HT1080 (cell line): Measurements from ENCODE around the gene CHD3. TPM values are rescaled to one million over a fixed set of nuclear protein-coding genes. Genes with fewer than 3 reads are reported as not detected.
A peak's percentile ranks its signal among the peaks of the same experiment; 100 is the strongest.
"Not testable (repeated sequence)": the region's sequence is repeated elsewhere in the genome, so short reads cannot be mapped to it uniquely, and the experiment has no call there.

ENCODE experiments used
- DNase-seq: peaks from one replicate; pipeline ENCODE4 v3.0.0-alpha.2; 2015; ENCODE audit warnings: low read depth
- total RNA-seq: library from RNA; depleted of rRNA; stranded (reverse); fragments of >200 nt; shearing (Covaris generic); gene quantifications from 2 replicates; pipeline ENCODE4 v1.2.3, GENCODE V29; 2014

CHD3 gene
- total RNA-seq, 1 experiment from 2014 or later, result 84.7 TPM

DNA sequence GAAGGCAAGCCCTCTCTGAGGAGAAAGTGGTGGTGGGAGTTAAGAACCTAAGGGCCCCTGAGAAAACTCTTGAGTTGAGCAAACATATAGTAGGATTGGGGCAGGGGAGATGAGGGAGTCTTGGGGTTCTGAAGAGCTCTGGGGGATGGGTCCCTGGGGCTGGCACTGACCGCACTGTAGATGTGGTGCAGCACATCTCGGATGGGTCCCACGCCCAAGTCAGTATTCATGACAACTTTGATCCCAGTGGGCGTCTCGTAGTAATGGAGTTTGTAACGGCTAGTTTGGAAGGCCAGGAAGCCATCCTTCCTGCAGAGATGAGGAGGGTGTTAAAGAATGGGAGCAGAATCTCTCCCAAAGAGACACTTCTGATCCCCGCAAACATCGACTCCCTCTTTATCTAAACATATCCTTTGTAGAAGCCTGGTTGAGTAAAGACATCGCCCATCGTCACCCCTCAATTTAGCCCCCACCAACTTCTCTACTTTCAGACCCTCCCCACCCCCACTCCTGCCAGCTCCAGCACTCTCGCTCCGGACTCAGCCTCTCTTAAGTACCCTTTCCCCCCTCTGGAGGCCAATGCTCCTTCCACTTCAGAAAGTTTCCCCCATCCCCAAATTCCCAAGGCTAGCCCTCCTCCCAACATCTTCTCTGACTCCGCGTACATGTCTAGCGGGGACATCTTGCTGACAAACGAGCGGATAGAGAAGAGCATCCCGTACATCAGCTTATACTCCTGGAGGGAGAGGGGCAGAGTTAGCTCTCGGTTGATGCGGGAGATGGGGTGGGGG lies 42.4 kb downstream of the CHD3 start:
- no peak for DNase-seq

DNA sequence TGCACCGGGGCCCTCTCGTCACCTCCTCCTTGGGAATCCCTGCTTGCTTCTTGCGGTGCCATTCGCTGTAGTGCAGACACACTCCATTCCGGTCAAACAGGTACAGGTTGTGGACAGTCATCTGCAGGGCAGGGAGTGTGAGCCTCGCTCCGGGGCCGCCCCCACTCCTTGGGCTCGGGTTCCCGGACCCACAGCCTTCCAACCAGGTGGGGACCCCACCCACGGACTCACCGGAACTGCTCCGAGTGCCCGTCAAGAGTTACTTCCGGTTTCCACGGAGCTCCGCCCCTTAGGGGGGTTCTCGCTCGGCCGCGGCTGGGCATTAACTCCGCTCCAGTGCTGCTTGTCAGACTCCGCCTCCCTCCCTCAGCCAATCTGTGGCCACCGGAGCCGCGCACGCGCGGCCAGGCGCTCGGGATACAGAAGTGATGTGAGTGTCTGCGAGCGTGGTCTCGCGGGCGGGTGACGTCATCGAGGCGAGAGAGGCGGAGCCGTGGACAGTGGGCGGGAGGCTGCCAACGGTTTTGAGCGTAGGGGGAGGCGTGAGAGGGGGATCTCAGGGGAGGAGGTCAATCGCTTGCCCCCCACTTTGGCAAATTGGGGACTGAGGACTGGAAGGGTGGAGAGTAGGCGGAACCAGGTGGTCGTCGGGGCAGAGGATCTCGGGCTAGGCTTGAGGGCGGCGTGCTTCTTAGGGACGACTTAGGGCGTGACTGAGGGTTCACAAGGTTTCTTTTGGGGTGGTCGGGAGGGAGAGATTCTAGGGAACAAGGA lies 43.3 kb downstream of the CHD3 start, which contains the start of the genes CNTROB and TRAPPC1:
Gene CNTROB (plus strand): TSS at position 498 of the 774 bp plus-strand sequence. CDS start 874 bp downstream, outside the sequence.
Gene TRAPPC1 (minus strand): TSS at position 238 of the 774 bp plus-strand sequence. CDS start 117 bp downstream, at position 121.
- peak; percentile 98 for DNase-seq

DNA sequence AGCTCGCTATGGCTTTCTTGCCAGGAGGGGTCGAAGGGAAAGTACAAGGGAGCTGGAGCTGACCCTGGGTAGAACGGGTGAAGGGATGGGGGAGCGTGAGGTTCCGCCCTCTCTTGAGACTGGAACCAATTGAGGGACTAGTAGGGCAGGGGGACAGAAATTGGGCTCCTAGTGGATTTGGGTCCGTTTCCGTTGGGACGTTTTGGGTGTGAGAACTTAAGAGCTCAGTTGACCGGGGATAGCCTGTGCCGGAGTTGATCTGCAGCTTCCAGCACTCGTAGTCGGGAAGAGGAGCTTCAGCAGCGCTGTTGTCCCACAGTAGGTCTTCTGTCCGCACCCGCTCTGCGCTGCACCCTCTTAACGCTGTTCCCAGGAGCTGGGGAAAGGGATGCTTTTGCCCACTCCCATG lies 43.9 kb downstream of the CHD3 start:
- DNase-seq, result peak; percentile 8

DNA sequence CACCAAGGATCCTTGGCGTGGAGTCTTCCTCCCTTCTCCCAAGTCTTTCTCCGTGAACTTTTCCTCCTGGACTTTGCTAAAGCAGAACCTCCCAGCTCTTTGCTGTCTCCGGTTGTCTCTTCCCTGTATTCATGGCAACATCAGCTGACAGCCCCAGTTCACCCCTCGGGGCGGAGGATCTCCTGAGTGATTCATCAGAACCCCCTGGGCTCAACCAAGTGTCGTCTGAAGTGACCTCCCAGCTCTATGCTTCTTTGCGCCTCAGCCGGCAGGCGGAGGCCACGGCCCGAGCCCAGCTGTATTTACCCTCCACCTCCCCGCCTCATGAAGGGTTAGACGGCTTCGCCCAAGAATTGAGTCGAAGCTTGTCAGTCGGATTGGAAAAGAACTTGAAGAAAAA lies 44.4 kb downstream of the CHD3 start:
- DNase-seq, result peak; percentile 70

DNA sequence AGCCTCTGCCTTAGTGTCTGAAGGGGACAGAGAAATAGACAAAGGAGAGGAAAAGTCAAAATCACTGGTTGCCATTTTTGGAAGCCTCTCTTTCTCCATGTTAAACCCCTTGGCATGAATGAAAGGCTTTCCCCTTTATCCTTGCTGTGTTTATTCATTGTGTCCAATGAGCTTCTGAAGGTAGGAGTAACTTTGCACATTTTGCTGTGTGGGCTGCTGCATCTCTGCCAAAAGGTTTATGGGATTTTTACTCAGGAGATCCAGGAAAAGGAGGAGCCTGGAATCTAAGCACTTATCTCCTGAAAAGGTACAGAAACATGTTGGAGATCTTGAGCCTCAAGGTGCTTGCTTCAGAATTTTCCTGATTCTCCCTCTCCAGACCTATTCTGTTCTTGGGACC lies 47.3 kb downstream of the CHD3 start:
- DNase-seq, result no peak

DNA sequence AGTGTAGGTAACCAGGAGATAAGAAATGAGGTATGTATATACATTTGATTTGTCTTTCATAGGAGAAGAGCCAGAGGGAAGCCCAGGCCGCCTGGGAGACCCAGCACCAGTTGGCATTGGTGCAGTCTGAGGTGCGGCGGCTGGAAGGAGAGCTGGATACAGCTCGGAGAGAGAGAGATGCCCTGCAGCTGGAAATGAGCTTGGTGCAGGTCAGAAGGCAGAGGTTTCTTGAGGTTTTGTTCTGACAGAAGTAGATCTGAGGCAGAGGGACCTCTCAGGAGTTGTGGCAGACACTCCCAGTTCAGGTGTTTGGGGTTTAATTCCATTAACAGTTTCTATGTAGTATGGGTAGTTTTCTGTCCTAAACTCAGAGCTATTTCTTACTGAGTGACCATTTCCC lies 51.4 kb downstream of the CHD3 start:
- DNase-seq, result no peak

DNA sequence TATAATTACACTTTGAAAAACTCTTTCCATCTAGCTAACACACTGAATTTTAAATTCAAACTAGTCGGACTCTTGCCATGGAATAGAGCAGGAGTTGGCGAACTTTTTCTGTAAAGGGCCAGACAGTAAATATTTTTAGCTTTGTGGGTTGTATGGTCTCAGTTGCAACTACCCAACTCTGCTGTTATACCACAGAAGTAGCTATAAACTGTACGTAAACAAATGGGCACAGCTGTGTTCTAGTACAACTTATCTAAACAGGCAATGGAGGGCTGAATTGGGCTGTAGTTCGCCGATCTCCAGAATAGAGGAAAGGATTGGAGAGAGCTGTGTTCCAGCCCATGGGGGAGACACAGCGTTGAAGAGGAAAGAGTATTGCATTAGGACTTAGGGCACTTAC lies 52.2 kb downstream of the CHD3 start:
- no peak for DNase-seq

DNA sequence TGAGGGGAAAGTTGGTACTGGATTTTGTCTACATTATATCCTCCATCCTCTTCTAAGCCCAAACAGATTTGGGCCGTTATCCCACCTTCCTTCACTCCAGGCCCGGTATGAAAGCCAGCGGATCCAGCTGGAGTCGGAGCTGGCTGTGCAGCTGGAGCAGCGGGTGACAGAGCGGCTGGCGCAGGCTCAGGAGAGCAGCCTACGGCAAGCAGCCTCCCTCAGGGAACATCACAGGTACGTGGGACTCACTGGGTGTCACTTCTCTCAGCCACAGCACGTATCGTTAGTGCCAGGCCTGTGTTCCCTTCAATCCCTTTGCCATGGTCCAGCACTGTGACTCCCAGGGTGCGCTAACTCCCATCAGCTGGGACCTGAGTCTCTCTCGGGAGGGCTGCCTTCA lies 54.7 kb downstream of the CHD3 start:
- no peak for DNase-seq

DNA sequence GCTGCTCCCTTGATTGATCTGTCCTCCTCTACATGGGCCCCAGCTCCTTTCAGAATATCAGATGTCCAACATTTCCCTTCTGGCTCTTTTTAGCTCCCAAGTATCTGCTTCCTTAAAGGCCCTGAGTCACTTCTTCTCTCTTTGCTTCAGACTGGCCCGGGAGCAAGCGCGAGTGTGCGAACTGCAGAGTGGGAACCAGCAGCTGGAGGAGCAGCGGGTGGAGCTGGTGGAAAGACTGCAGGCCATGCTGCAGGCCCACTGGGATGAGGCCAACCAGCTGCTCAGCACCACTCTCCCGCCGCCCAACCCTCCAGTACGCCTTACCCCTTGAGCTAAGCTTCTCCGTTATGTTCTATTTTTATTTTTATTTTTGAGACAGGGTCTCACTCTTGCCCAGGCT lies 55.7 kb downstream of the CHD3 start:
- DNase-seq, result no peak

DNA sequence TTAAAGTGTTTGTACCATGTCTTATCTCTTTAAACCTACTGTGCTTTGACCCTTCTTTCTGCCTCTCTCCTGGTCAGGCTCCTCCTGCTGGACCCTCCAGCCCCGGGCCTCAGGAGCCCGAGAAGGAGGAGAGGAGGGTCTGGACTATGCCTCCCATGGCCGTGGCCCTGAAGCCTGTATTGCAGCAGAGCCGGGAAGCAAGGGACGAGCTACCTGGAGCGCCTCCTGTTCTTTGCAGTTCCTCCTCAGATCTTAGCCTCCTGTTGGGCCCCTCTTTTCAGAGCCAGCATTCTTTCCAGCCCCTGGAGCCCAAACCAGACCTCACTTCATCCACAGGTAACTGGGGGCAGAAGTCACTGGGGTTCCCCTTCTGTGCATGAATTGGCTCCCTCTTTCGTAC lies 57.1 kb downstream of the CHD3 start:
- DNase-seq, result no peak

DNA sequence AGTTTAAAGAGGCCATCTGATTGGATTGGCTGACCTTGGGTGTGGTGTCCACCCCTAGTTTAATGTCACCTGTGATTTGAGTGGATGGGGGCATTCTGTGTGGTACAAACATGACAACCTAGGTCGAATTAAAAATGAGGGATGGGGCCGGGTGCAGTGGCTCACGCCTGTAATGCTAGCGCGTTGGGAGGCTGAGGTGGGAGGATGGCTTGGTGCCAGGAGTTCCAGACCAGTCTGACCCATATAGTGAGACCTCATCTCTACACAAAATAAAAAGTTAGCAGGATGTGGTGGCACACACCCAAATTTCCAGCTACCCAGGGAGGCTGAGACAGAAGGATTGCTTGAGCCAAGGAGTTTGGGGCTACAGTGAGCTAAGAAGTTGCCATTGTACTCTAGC lies 57.9 kb downstream of the CHD3 start:
- no peak for DNase-seq

DNA sequence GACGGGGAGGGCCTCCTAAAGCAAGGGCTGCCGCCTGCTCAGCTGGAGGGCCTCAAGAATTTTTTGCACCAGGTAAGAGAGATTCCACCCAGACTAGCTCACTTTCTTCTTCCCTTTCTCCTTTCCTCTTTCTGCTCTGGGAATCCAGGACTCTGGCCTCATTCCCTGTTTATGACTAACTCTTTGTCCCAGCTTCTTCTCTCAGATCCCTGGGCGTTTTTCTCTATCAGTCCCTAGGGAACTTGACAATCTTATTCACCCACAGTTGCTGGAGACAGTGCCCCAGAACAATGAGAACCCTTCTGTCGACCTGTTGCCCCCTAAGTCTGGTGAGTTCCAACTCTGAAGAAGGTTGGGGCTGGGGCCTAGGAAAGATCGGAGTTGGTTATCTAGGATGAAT lies 59.1 kb downstream of the CHD3 start:
- no peak for DNase-seq

DNA sequence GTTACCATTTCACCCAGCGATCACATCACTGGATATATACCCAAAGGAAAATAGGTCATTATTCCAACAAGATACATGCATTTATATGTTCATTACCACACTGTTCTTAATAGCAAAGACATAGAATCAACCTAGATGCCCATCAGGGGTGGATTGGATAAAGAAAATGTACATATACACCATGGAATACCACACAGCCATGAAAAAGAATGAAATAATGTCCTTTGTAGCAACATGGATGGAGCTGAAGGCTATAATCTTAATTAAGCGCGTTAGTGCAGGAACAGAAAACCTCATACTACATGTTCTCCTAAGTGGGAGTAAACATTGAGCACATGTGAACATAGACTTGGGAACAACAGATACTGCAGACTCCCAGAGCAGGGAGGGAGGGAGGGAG lies 62.0 kb downstream of the CHD3 start:
- DNase-seq, result no peak

DNA sequence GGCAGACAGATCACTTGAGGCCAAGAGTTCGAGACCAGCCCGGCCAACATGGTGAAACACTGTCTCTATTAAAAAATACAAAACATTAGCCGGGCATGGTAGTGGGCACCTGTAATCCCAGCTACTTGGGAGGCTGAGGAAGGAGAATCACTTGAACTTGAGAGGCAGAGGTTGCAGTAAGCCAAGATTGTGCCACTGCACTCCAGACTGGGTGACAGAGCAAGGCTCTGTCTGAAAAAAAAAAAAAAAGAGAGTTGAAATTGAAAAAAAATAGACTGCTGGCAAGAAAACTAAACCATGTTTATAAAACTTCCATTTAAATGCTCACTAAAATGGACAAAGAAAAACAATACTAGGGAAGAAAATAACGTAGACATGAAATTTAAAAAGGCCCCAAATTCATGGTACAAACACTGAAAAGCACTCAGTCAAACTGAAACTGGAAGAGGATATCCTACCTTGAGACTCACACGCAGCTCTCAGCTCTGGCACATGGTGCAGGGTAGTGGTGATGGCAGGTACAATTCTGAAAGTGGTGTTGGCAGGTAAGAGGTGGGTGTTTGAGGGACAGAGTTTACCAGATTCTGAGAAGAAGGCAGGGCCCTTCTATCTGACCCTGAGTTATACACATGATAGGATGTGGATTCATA lies 62.7 kb downstream of the CHD3 start:
- DNase-seq, result no peak

DNA sequence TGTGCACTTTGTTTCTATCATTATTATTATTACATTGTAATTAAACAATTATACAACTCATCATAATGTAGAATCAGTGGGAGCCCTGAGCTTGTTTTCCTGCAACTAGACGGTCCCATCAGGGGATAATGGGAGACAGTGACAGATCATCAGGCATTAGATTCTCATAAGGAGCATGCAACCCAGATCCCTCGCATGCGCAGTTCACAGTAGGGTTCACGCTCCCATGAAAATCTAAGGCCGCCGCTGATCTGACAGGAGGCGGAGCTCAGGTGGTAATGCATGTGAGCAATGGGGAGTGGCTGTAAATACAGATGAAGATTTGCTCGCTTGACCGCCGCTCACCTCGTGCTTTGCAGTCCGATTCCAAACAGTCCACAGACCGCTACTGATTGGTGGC lies 64.7 kb downstream of the CHD3 start:
- DNase-seq, result not testable (repeated sequence)

DNA sequence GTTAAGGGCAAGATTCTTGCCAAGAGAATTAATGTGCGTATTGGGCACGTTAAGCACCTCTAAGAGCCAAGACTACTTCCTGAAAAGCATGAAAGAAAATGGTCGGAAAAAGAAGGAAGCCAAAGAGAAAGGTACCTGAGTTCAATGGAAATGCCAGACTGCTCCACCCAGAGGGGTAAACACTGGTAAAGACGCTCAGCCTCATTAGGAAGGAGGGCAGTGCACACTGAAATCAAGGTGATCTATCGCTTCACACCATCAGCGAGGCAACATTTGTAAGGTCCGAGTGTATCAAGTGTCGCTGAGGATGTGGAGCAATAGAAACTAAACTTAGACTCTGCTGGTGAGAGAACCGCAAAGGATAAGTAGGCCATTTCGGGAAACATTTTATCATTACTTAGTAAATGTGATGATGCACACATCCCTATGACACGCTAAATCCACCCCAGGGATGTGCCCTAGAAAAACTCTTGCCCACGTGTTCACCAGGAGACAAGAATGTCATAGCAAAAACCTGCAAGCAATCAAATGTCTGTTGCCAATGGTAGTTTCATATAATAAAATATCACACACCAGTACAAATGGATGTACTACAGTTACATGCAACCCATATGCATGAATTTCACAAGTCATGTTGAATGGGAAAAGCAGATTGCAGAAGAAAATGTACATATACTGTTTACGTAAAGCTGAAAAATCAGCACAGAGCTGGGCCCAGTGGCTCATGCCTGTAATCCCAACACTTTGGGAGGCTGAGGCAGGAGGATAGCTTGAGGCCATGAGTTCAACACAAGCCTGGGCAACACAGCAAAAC lies 67.0 kb downstream of the CHD3 start:
- no peak for DNase-seq

DNA sequence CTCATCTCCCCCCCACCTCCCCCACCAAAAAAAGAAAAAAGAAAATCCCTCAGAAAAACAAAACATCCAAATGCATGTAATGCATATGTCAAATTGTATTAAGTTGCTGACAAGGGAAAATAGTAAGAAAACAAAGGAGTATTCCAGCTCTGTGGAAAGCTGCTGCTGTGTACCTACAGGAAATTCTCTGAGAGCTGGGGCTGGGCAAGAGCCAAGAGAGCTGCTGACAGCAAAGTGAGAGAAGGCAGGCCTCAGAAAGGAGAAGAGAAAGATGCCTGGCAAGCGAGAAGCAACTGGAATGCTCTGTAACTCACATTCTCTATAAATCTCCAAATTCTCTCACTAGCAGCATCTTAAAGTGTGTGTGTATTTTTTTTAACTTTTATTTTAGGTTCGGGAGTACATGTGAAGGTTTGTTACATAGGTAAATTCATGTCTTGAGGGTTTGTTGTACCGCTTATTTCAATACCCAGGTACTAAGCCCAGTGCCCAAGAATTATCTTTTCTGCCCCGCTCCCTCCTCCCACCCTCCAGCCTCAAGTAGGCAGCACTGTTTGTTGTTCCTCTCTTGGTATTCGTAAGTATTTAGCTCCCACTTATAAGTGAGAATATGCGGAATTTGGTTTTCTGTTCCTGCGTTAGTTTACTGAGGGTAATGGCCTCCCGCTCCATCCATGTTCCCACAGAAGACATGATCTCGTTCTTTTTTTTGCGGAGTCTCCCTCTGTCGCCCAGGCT lies 67.8 kb downstream of the CHD3 start:
- DNase-seq, result no peak

DNA sequence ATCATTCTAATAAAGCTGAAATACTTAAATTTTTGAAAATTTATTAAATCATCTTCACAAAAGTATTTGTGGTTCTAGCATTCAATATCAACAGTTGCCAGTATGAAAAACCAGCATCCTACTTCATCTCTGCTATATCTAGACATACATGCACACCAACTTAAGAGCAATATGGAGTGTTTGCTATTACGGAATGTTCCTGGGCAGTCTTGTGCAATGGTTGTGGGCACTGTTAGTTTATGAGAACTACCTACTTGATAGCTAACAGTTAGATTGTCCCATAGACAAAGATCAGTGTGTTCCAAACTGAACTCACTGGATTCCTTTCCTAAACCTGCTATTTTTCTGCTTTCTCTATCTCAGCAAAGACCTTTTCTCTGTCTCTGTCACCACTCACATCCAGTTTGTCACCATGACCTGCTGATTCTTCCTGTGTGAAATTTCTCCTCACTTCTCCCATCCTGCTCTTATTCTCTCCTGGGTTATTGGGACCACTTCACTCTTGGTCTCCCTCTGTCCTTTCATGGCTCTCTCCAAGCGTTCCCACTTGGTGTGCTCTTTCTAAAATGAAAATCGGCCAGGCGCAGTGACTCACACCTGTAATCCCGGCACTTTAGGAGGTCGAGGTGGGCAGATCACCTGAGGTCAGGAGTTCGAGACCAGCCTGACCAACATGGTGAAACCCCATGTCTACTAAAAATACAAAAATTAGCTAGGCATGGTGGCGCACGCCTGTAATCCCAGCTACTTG lies 71.1 kb downstream of the CHD3 start:
- DNase-seq, result no peak

DNA sequence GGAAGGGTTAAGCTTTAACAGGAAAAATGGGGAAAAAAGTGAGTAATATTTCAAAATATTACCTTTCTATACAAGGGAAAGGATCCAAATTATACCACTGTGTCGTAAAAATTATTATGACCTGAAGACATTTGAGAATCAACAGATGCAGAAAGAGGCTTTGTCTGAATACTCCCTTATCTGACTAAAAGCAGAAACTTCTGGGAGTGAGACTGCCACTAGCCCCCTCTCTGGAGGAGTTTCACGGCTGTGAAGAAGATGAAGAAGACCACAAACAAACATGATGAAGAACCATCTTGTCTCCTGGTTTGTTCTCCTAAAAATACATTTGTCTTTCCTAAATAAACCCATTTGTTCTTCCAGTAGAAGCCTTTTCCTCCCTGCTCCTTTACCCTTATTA lies 72.8 kb downstream of the CHD3 start:
- DNase-seq, result no peak
